Fibroblast of skin of right biceps (primary cell): ENCODE data around the gene KEAP1.

ENCODE experiments used
- DNase-seq: peaks from one replicate; pipeline ENCODE4 v3.0.0-alpha.2; 2013

KEAP1 gene

GRCh38 chr19:10521461-10522171 is 18.5 kb upstream of the KEAP1 start:
- DNase-seq: no peak

- DNase-seq: no peak
These were observed 17.6 kb upstream of the KEAP1 start for GRCh38 chr19:10520652-10521318.

GRCh38 chr19:10519421-10519820 is 16.3 kb upstream of the KEAP1 start:
- no peak for DNase-seq

- DNase-seq: no peak
These were observed 15.5 kb upstream of the KEAP1 start for GRCh38 chr19:10518444-10519361.

- peak; percentile 15 for DNase-seq
These were observed 14.7 kb upstream of the KEAP1 start for GRCh38 chr19:10517760-10518443.

GRCh38 chr19:10517361-10517759 is 14.2 kb upstream of the KEAP1 start, which contains the start of gene S1PR5:
Gene S1PR5, minus strand, starts transcription at chr19:10517447. Its CDS starts 2,436 bp downstream, at chr19:10515011.
- DNase-seq: no peak

- DNase-seq: no peak
These were observed 13.6 kb upstream of the KEAP1 start for GRCh38 chr19:10516671-10517286.

- no peak for DNase-seq
These were observed 12.9 kb upstream of the KEAP1 start for GRCh38 chr19:10516064-10516385.

- peak; percentile 13 for DNase-seq
These were observed 11.3 kb upstream of the KEAP1 start for GRCh38 chr19:10514211-10515145.

- DNase-seq: no peak
These were observed 10.1 kb upstream of the KEAP1 start for GRCh38 chr19:10513223-10513622.

GRCh38 chr19:10510301-10510802 is 7.2 kb upstream of the KEAP1 start:
- DNase-seq: no peak

GRCh38 chr19:10508707-10509106 is 5.6 kb upstream of the KEAP1 start:
- no peak for DNase-seq

GRCh38 chr19:10508036-10508435 is 4.9 kb upstream of the KEAP1 start:
- no peak for DNase-seq

- DNase-seq: peak; percentile 59
These were observed 2.5 kb upstream of the KEAP1 start for GRCh38 chr19:10505583-10506229.

GRCh38 chr19:10502524-10503001 is 593 bp downstream of the KEAP1 start:
- peak; percentile 95 for DNase-seq

- DNase-seq: peak; percentile 37
These were observed 1.1 kb downstream of the KEAP1 start for GRCh38 chr19:10501971-10502523.

- DNase-seq: no peak
These were observed 2.9 kb downstream of the KEAP1 start for GRCh38 chr19:10500247-10500592.

GRCh38 chr19:10499550-10500246 is 3.5 kb downstream of the KEAP1 start:
- DNase-seq: no peak

GRCh38 chr19:10497371-10497770 is 5.8 kb downstream of the KEAP1 start:
- no peak for DNase-seq
